GM15510 (cell line): Measurements from ENCODE around the gene PDGFA.

Experiments
- POLR2A ChIP-seq: IDR thresholded peaks from 3 replicates; pipeline ENCODE4 v1.6.1; 2011; ENCODE audit warnings: borderline replicate concordance; ENCODE audit not compliant: insufficient read length; ENCODE audit errors: extremely low read depth

Gene PDGFA

DNA sequence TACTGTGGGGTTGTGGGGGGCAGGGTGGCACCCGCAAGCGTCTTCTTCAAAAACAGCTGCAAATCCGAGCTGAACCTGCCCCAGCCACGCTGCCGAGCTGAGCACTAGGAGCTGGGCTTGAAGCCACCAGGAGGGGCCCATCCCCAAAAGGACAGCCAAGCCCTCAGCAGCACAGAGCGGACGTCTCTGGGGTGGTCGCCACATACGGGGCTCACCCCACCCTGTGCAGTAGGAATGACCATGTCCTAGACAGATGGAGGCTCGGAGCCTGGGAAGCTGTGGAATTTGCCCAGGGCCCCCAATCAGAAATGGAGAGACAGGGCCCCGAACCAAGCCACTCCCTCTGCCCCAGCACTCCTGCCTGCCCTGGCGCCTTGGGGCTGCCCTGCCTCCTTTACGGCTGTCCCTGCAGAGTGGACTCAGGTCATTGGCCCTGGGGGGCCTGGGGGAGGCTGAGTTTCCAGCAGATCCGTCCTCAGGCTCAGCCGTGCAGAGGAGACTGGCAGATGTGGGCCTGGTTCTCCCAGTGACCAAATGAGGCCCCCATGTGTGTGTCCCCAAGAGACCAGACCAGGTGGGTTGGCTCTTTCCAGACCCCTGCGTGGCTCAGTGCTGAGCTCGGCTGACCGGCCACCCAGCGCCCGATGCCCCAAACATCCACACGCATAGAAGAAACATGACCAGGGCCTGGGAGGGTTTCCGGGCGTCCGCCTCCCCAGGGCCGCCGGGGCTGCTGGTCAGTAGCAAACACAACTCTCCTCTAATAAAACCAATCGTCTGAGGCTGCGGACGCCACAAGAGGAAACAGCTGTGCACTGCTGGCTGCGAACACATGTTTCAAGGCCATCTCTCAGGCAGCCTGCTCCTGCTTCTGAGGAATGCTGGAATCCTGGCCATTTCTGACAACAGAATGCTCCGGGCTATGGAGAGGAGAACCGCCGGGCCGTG, 54.9 kb downstream of the PDGFA start:
- no peak for TF ChIP-seq POLR2A

DNA sequence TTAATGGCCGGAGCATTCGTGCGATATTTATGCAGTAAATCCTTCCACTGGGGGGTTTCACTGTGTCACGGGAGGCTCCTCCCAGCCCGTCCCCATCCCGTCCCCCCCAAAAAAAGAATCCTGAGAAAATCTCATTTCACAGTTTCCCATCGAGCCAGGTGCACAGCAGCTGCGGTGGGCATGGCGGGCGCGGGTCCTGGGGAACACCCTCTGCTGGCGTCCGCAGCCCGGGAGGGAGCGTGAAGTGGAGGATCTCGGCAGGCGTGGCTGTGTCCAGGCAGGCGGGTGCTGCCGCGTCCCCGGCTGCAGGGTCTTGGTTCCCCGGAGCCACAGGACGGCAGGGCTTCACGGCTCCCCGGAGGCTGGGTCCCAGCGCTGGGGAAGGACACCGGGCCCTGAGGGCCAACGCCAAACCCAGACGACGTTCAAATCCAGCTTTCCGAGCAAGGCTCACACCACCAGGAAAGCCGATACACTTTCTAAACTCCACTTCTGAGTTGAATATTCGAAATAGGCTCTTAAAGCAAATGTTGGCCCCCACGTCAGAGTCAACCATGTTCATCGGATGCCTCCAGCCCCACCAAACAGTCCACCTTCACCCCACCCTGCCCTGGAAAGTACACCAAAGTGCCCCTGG, 55.7 kb downstream of the PDGFA start:
- TF ChIP-seq POLR2A = no peak

DNA sequence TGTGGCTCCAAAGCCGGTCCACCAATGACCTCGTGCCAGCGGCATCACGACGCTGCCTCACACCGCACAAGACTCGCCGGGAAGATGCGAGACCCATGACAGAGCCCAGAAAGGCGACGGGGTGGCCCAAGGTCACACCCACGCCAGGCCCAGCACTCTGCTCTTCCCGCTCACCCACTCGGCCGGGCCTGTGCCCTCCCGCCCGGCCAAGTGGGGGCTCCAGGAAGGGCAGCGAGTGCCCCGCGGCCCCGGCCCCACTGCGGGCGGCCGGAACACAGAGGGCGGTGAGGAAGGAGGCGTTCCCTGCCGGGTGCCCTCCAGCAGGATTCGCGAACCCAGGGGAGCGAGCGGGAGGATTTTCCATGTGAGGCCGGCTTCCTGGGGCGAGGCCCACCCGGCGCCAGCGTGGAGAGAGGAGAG, 56.3 kb downstream of the PDGFA start:
- no peak for TF ChIP-seq POLR2A

DNA sequence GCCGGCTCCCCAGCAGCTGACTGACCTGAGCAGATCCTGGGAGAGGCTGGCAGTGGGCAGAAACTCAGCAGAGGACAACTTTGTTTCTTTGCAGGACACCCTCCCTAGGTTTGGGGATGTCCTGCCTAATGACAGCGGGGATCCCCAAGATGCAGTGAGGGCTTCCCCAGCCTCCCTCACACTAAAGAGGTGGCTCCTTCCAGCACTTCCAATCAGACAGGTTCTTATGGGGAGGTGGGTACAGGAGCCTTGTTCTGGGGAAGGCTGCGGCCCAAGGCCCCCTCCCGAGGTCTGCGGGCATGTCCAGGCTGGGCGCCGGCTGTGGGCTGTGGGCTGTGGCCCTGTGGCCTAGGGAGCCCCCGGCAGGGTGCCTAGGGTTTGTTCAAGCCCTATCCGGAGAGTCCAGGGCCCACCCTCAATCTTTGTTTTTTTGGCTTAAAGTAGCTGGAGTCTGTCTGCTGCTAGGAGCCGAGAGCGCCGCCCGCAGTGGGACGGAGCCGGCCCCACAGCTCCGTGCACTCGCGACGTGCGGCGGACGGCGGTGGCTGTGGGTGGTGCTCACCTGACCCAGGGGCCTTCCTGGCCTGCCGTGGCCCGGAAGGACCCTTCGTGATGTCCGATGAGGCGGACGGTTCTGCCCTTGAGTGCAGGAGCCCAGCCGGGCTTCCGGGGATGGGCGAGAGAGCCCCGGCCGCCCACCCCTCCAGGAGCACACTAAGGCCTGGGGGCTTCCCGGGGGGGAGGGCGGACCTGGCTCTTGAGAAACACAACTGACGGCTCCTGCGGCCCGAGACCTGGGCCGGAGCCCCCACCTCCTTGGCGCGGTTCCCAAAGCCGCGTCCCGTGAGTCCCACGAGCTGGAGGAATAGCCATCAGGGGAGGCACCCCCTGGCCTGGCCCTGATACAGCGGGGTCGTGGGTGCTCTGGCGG, 57.2 kb downstream of the PDGFA start:
- TF ChIP-seq POLR2A = no peak

- TF ChIP-seq POLR2A = no peak
Observed at GRCh38 chr7:461453-462172, 58.0 kb downstream of the PDGFA start.

GRCh38 chr7:461117-461452, 58.6 kb downstream of the PDGFA start:
- TF ChIP-seq POLR2A = no peak

- TF ChIP-seq POLR2A = no peak
Observed at GRCh38 chr7:460374-461116, 59.1 kb downstream of the PDGFA start.

- no peak for TF ChIP-seq POLR2A
Observed at GRCh38 chr7:459584-460373, 59.9 kb downstream of the PDGFA start.

GRCh38 chr7:458511-459245, 61.0 kb downstream of the PDGFA start:
- no peak for TF ChIP-seq POLR2A

- no peak for TF ChIP-seq POLR2A
Observed at GRCh38 chr7:457814-458510, 61.7 kb downstream of the PDGFA start.

- TF ChIP-seq POLR2A = no peak
Observed at GRCh38 chr7:455110-455928, 64.3 kb downstream of the PDGFA start.
